ENCODE data around the gene SLC9A7.

Gene SLC9A7

GRCh38 chrX:46567388-46567787 lies 191.5 kb downstream of the SLC9A7 start:
- ChIA-PET CTCF (interaction anchor here (1.0 to 2.4 kb wide), 3 partner anchors 11 to 70 kb away, joined by 3 to 7 read pairs (median 3); no protein-coding TSS in a partner anchor), POLR2A (no interaction called here)
- Histone ChIP-seq H3K4me1 (ENCODE audit: control extremely low read depth in 1 of 4, control insufficient read depth in 4 of 4, insufficient read depth in 4 of 4, low read length in 3 of 4) (peaks cover 0 to 7% (median 0%) of the 10 kb centered on the region in 4 experiments), H3K27me3 (replicated peaks in 2 of 5; ENCODE audit: control insufficient read depth in 4 of 5, insufficient read depth in 5 of 5, low read length in 4 of 5) (no peaks in the 10 kb centered on the region), H3K27ac (ENCODE audit: insufficient read depth in 1 of 2, low read depth in 1 of 2, low read length in 2 of 2, poor library complexity in 1 of 2, severe bottlenecking in 2 of 2) (no peak overlapping the region), H3K4me3 (ENCODE audit: control insufficient read depth in 1 of 7, extremely low read depth in 1 of 7, insufficient read depth in 4 of 7, low read depth in 2 of 7, low read length in 6 of 7) (no peak overlapping the region), H3K36me3 (ENCODE audit: control insufficient read depth in 4 of 4, insufficient read depth in 4 of 4, low read length in 3 of 4) (no peaks in the 10 kb centered on the region), H3K9me3 (ENCODE audit: control extremely low read depth in 1 of 5, control insufficient read depth in 4 of 5, insufficient read depth in 2 of 5, low read depth in 1 of 5, low read length in 4 of 5) (no peaks in the 10 kb centered on the region)
- DNase-seq: no peak

DNA sequence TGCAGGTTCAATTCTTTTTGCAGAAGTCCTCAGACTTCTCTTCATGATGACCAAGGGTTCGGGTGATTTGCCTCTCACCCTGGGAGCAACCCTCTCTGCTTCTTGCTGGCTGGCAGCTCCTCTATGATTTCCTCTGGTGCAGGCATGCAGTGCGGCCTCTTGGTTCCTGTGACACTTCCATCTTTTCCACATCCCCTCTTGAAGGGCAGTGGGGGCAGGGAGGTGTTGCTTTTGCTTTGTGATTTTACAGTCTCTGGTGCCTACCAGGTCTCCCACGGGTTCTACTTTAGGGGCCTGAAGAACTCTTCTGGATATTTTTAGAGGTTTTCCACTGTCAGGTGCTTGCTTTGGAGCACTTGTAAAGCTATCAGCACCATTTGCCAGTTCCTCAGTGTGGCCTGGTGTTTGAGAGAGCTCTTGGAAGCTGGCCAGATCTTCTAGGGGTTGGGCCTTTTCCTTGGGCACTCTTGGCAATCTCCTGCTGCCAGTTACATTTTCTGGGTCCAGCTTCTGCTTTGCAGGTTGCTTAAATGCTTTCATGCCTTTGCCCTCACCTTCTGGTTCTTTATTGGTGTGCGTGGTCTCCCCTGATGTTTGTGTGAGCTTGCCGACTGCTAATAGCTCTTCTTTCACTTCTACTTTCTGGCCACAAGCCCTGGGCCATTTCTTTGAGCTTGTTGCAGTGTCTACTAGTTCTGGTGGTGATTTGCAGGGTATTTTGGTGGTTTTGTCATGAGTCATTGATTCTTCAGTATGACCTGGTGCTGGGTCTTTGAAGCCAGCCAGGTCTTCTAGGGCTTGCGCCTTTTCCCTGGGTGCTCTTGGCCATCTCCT lies 196.9 kb downstream of the SLC9A7 start:
- H3K9me3 ChIP-seq (ENCODE audit: control extremely low read depth in 1 of 5, control insufficient read depth in 4 of 5, insufficient read depth in 2 of 5, low read depth in 1 of 5, low read length in 4 of 5): no peaks in the 10 kb centered on the region
- no peaks in the 10 kb centered on the region for H3K36me3 ChIP-seq (ENCODE audit: control insufficient read depth in 4 of 4, insufficient read depth in 4 of 4, low read length in 3 of 4)
- peak in 2 of 3 donors; percentile 73 to 80 for DNase-seq
- no peak overlapping the region for H3K27ac ChIP-seq (ENCODE audit: insufficient read depth in 1 of 2, low read depth in 1 of 2, low read length in 2 of 2, poor library complexity in 1 of 2, severe bottlenecking in 2 of 2)
- peak overlapping the region in 3 of 7 experiments; percentile 19 to 43 (median 31) for H3K4me3 ChIP-seq (ENCODE audit: control insufficient read depth in 1 of 7, extremely low read depth in 1 of 7, insufficient read depth in 4 of 7, low read depth in 2 of 7, low read length in 6 of 7)
- ChIA-PET POLR2A (no interaction called here), CTCF (interaction anchor here (1.2 kb wide), 1 partner anchor 11 kb away, joined by 5 read pairs; no protein-coding TSS in a partner anchor)
- H3K4me1 ChIP-seq (ENCODE audit: control extremely low read depth in 1 of 4, control insufficient read depth in 4 of 4, insufficient read depth in 4 of 4, low read length in 3 of 4): peaks cover 0 to 15% (median 12%) of the 10 kb centered on the region in 4 experiments
- H3K27me3 ChIP-seq (replicated peaks in 2 of 5; ENCODE audit: control insufficient read depth in 4 of 5, insufficient read depth in 5 of 5, low read length in 4 of 5): peaks cover 0 to 2% (median 0%) of the 10 kb centered on the region in 5 experiments
- WGBS (ENCODE audit: insufficient coverage): 46% methylated on average over 3 of the region's 6 CpGs

DNA sequence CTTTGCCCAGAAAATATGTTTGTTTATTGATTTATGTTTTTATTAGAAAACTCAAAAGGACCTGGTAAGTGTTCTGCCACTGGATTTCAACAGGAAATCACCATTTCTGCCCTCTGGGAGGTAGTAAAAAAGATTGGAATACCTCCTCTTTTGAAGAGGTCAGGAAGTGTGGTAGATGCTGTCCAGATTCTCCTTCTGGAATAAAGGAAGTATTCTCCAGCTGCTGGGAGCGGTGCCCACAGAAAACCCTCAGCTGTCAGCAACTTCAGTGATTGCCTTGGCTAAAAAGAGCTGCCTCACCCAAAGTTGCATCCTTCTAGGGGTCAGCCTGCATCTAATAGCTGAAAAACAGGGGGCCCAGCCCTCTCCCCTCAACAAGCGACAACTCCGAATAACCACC lies 199.9 kb downstream of the SLC9A7 start:
- H3K27me3 ChIP-seq (replicated peaks in 2 of 5; ENCODE audit: control insufficient read depth in 4 of 5, insufficient read depth in 5 of 5, low read length in 4 of 5): peaks cover 0 to 2% (median 0%) of the 10 kb centered on the region in 5 experiments
- H3K9me3 ChIP-seq (ENCODE audit: control extremely low read depth in 1 of 5, control insufficient read depth in 4 of 5, insufficient read depth in 2 of 5, low read depth in 1 of 5, low read length in 4 of 5): no peaks in the 10 kb centered on the region
- no peak overlapping the region for H3K27ac ChIP-seq (ENCODE audit: insufficient read depth in 1 of 2, low read depth in 1 of 2, low read length in 2 of 2, poor library complexity in 1 of 2, severe bottlenecking in 2 of 2)
- 96% methylated on average over 3 of the region's 3 CpGs for WGBS (ENCODE audit: insufficient coverage)
- peaks cover 0 to 15% (median 12%) of the 10 kb centered on the region in 4 experiments for H3K4me1 ChIP-seq (ENCODE audit: control extremely low read depth in 1 of 4, control insufficient read depth in 4 of 4, insufficient read depth in 4 of 4, low read length in 3 of 4)
- no peak for DNase-seq
- CTCF ChIA-PET: interaction anchor here (1.2 kb wide), 1 partner anchor 116 kb away, joined by 3 read pairs; no protein-coding TSS in a partner anchor
- no peaks in the 10 kb centered on the region for H3K36me3 ChIP-seq (ENCODE audit: control insufficient read depth in 4 of 4, insufficient read depth in 4 of 4, low read length in 3 of 4)
- POLR2A ChIA-PET: no interaction called here
- H3K4me3 ChIP-seq (ENCODE audit: control insufficient read depth in 1 of 7, extremely low read depth in 1 of 7, insufficient read depth in 4 of 7, low read depth in 2 of 7, low read length in 6 of 7): no peak overlapping the region

GRCh38 chrX:46554942-46555341 lies 204.0 kb downstream of the SLC9A7 start:
- CTCF ChIA-PET: interaction anchor here (0.6 to 3.0 kb wide), 7 partner anchors 33 to 246 kb away, joined by 3 to 16 read pairs (median 3); no protein-coding TSS in a partner anchor
- DNase-seq: peak in 2 of 3 donors; percentile 50 to 59

GRCh38 chrX:46553935-46554334 lies 205.0 kb downstream of the SLC9A7 start:
- WGBS (ENCODE audit: insufficient coverage): 88% methylated on average over 5 of the region's 5 CpGs
- H3K9me3 ChIP-seq (ENCODE audit: control extremely low read depth in 1 of 5, control insufficient read depth in 4 of 5, insufficient read depth in 2 of 5, low read depth in 1 of 5, low read length in 4 of 5): no peaks in the 10 kb centered on the region
- POLR2A ChIA-PET: no interaction called here
- H3K27me3 ChIP-seq (replicated peaks in 2 of 5; ENCODE audit: control insufficient read depth in 4 of 5, insufficient read depth in 5 of 5, low read length in 4 of 5): peaks cover 0 to 2% (median 0%) of the 10 kb centered on the region in 5 experiments
- CTCF ChIA-PET: interaction anchor here (1.0 to 1.5 kb wide), 2 partner anchors 94 to 247 kb away, joined by 3 read pairs; no protein-coding TSS in a partner anchor
- H3K4me1 ChIP-seq (ENCODE audit: control extremely low read depth in 1 of 4, control insufficient read depth in 4 of 4, insufficient read depth in 4 of 4, low read length in 3 of 4): peaks cover 0 to 2% (median 0%) of the 10 kb centered on the region in 4 experiments
- no peaks in the 10 kb centered on the region for H3K36me3 ChIP-seq (ENCODE audit: control insufficient read depth in 4 of 4, insufficient read depth in 4 of 4, low read length in 3 of 4)
- H3K27ac ChIP-seq (ENCODE audit: insufficient read depth in 1 of 2, low read depth in 1 of 2, low read length in 2 of 2, poor library complexity in 1 of 2, severe bottlenecking in 2 of 2): no peak overlapping the region
- DNase-seq: no peak
- H3K4me3 ChIP-seq (ENCODE audit: control insufficient read depth in 1 of 7, extremely low read depth in 1 of 7, insufficient read depth in 4 of 7, low read depth in 2 of 7, low read length in 6 of 7): no peak overlapping the region

More at GRCh38 chrX:46554942-46555341, 204.0 kb downstream of the SLC9A7 start:
- no peak overlapping the region for H3K4me3 ChIP-seq (ENCODE audit: control insufficient read depth in 1 of 7, extremely low read depth in 1 of 7, insufficient read depth in 4 of 7, low read depth in 2 of 7, low read length in 6 of 7)
- POLR2A ChIA-PET: no interaction called here
- H3K4me1 ChIP-seq (ENCODE audit: control extremely low read depth in 1 of 4, control insufficient read depth in 4 of 4, insufficient read depth in 4 of 4, low read length in 3 of 4): peaks cover 0 to 2% (median 0%) of the 10 kb centered on the region in 4 experiments
- H3K36me3 ChIP-seq (ENCODE audit: control insufficient read depth in 4 of 4, insufficient read depth in 4 of 4, low read length in 3 of 4): no peaks in the 10 kb centered on the region
- H3K9me3 ChIP-seq (ENCODE audit: control extremely low read depth in 1 of 5, control insufficient read depth in 4 of 5, insufficient read depth in 2 of 5, low read depth in 1 of 5, low read length in 4 of 5): no peaks in the 10 kb centered on the region
- WGBS (ENCODE audit: insufficient coverage): no CpG with 5 or more reads among the region's 2 CpGs
- no peak overlapping the region for H3K27ac ChIP-seq (ENCODE audit: insufficient read depth in 1 of 2, low read depth in 1 of 2, low read length in 2 of 2, poor library complexity in 1 of 2, severe bottlenecking in 2 of 2)
- peaks cover 0 to 2% (median 0%) of the 10 kb centered on the region in 5 experiments for H3K27me3 ChIP-seq (replicated peaks in 2 of 5; ENCODE audit: control insufficient read depth in 4 of 5, insufficient read depth in 5 of 5, low read length in 4 of 5)

DNA sequence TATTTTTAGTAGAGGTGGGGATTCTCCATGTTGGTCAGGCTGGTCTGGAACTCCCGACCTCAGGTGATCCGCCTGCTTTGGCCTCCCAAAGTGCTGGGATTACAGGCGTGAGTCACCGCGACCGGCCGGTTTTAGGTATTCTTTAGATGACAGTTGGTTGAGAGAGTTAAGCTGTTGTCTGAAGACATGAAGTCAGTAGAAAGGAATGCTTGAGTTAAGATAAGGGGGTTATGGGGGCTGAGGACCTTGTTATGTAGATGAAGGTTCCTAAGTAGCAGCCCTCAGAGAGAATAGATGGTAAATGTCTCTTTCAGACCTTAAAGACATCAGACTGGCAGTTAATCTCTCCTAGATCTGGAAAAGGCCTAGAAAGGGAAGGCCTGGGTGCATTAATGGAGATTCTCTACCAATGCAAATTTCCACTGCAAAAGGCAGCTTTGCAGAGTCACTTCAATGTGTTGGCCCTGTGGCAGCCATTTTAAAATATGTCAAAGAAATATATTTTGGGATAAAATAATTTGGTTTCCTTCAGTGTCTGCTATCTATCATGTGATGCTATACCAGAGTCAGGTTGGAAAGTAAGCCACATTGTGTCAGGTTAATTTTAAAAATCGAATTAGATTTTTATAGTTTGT lies 207.3 kb downstream of the SLC9A7 start:
- CTCF ChIA-PET: no interaction called here
- H3K9me3 ChIP-seq (ENCODE audit: control extremely low read depth in 1 of 5, control insufficient read depth in 4 of 5, insufficient read depth in 2 of 5, low read depth in 1 of 5, low read length in 4 of 5): no peaks in the 10 kb centered on the region
- 79% methylated on average over 7 of the region's 8 CpGs for WGBS (ENCODE audit: insufficient coverage)

GRCh38 chrX:46549914-46550313 lies 209.0 kb downstream of the SLC9A7 start:
- POLR2A ChIA-PET: no interaction called here
- Histone ChIP-seq H3K9me3 (ENCODE audit: control extremely low read depth in 1 of 5, control insufficient read depth in 4 of 5, insufficient read depth in 2 of 5, low read depth in 1 of 5, low read length in 4 of 5) (no peaks in the 10 kb centered on the region), H3K4me1 (ENCODE audit: control extremely low read depth in 1 of 4, control insufficient read depth in 4 of 4, insufficient read depth in 4 of 4, low read length in 3 of 4) (peaks cover 4 to 15% (median 9%) of the 10 kb centered on the region in 4 experiments), H3K36me3 (ENCODE audit: control insufficient read depth in 4 of 4, insufficient read depth in 4 of 4, low read length in 3 of 4) (no peaks in the 10 kb centered on the region), H3K4me3 (ENCODE audit: control insufficient read depth in 1 of 7, extremely low read depth in 1 of 7, insufficient read depth in 4 of 7, low read depth in 2 of 7, low read length in 6 of 7) (no peak overlapping the region), H3K27me3 (replicated peaks in 2 of 5; ENCODE audit: control insufficient read depth in 4 of 5, insufficient read depth in 5 of 5, low read length in 4 of 5) (no peaks in the 10 kb centered on the region), H3K27ac (ENCODE audit: insufficient read depth in 1 of 2, low read depth in 1 of 2, low read length in 2 of 2, poor library complexity in 1 of 2, severe bottlenecking in 2 of 2) (no peak overlapping the region)
- CTCF ChIA-PET: no interaction called here
- 80% methylated on average over 1 of the region's 1 CpG for whole genome bisulfite sequencing (ENCODE audit: insufficient coverage)
- DNase-seq: no peak

More for the DNA sequence above, 207.3 kb downstream of the SLC9A7 start:
- no peak for DNase-seq
- POLR2A ChIA-PET: no interaction called here
- H3K4me1 ChIP-seq (ENCODE audit: control extremely low read depth in 1 of 4, control insufficient read depth in 4 of 4, insufficient read depth in 4 of 4, low read length in 3 of 4): peaks cover 0 to 7% (median 4%) of the 10 kb centered on the region in 4 experiments
- H3K27me3 ChIP-seq (replicated peaks in 2 of 5; ENCODE audit: control insufficient read depth in 4 of 5, insufficient read depth in 5 of 5, low read length in 4 of 5): no peaks in the 10 kb centered on the region
- H3K27ac ChIP-seq (ENCODE audit: insufficient read depth in 1 of 2, low read depth in 1 of 2, low read length in 2 of 2, poor library complexity in 1 of 2, severe bottlenecking in 2 of 2): no peak overlapping the region
- no peaks in the 10 kb centered on the region for H3K36me3 ChIP-seq (ENCODE audit: control insufficient read depth in 4 of 4, insufficient read depth in 4 of 4, low read length in 3 of 4)
- H3K4me3 ChIP-seq (ENCODE audit: control insufficient read depth in 1 of 7, extremely low read depth in 1 of 7, insufficient read depth in 4 of 7, low read depth in 2 of 7, low read length in 6 of 7): no peak overlapping the region
